Inferior parietal cortex (tissue), 1 donor: Measurements from ENCODE around the gene CD151.

ENCODE experiments used
- DNase-seq: peaks from one replicate; pipeline ENCODE4 v3.0.0-alpha.2; 2016; ENCODE audit errors: extremely low spot score

CD151 gene

DNA sequence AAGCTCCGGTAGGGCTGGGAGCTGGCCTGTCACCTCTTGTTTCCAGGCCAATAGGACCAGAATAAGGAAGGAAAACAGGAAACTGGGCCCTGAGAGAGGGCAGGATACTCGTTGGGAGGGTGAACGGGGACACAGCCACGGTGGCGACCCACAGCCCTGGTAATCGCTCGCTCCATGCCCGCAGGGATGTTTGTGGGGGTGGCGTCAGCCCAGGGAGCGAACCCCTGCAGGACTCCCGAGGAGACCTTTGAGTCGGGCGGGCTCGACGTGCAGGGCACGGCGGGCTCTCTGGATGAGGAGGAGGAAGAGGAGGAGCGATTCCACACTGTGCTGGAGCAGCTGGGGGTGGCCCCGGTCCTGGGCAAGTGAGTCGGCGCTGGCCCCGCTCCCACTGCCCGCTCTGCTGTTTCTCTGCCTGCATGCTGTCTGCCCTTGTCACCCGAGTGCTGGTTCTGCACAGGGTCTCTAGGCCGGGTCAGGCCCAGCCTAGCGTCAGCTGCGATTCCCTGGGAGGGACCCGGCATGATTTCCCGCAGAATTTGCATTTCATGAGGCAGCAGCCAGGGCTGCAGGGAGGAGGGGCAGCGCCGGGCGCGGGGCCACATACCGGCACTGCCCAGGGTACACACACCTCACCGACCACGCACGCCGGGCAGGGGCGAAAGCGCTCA is 3.4 kb upstream of the CD151 start:
- no peak for DNase-seq

DNA sequence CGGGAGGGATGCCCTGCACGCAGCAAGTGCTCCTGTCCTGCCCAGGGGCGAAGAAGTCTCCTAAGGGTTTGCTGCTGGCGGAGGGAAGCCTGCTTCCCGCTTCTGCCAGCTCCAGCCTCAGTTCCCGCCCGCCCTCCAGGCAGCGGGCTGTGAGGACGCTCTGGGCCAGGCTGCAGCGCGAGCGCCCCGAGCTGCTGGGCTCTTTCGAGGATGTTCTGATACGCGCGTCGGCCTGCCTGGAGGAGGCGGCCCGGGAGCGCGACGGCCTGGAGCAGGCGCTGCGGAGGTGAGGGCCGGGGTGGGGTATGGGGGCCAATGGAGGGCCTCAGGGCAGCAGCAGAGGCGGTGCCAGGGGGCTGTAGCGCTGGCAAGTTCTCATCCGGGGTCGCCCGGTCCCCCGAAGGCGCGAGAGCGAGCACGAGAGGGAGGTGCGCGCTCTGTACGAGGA is 2.9 kb upstream of the CD151 start:
- DNase-seq = no peak

DNA sequence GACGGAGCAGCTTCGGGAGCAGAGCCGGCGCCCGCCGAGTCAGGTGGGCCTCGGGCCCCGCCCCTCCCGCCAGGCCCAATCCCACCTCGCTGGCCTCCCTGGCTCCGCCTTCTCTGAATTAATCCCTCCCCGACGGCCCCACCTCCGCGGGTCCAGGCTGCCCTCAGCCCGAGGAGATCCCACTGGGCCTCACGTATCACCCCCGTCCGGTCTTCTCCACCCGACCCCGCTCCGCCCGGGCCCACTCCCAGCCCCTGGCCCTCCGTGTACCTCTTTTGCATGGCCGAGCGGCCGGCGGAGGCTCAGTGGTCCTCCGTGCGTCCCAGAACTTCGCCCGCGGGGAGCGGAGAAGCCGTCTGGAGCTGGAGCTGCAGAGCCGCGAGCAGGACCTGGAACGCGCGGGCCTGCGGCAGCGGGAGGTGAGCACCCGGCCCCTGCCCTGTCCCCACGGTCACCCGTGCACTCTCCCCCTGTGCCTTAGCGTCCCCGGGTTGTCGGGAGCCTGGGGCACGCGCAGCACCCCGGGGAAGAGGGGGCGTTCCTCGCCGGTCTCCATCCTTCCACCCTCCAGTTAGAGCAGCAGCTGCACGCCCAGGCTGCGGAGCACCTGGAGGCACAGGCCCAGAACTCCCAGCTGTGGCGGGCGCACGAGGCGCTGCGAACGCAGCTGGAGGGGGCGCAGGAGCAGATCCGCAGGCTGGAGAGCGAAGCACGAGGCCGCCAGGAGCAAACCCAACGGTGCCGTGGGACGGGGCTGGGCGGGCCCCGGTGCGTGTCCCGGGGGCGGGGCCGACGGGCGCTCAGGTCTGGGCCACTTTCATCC is 2.2 kb upstream of the CD151 start:
- no peak for DNase-seq

DNA sequence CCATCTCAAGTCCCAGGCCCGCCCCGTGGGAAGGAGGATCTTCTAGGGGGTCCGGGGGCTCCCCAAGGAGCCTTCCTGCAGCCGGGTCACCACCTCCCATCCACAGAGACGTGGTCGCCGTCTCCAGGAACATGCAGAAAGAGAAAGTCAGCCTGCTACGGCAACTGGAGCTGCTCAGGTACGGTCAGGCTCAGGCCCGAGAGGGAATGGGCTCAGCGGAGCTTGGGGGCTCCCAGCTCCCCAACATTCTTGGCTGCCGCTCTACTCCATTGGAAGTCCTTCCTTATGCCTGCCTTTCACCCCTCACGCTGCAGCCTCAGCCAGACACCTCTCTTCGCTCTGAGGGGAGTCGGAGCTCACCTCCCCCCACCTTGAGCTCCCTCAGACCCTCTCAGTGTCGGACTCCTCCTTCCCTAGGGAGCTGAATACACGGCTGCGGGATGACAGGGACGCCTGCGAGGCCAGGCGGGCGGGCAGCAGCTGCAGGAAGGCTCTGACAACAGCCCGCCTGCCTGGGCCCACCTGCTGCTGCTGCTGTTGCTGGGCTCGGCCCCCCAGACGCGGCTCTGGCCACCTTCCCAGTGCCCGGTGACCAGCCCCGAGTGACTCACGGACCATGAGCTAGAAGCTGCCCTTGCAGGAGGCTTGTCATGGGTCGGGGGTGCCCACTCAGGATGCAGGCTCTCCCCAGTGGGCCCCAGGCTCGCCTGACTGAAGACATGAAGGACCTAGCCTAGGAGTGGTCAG is 1.5 kb upstream of the CD151 start:
- DNase-seq = no peak

DNA sequence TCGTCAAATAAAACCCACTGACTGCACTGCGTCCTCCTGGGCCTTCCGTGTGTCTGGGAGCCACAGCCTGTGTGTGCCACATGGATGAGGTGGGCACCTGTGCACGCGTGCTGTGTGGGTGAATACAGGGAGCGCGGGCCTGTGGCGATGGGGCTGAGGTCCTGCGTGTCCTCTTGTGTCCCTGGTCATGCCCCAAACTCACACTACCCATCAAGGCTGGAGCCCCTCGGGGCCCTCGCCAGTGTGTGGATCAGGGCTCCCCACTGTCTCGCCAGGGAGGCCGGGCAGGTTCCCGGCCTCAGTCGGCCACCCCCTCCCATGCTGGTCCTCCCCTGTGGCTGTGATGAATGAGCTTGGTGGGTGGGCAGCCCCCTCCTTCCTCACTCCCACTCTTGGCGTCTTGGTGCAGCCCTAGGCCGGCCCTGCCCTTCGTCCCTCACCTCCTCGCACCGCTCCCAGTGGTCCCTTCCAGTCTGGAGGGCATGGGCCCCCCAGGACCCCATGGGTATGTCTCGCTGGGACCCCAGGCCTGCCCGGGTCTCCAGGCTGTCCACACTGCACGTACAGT is 707 bp upstream of the CD151 start:
- no peak for DNase-seq

DNA sequence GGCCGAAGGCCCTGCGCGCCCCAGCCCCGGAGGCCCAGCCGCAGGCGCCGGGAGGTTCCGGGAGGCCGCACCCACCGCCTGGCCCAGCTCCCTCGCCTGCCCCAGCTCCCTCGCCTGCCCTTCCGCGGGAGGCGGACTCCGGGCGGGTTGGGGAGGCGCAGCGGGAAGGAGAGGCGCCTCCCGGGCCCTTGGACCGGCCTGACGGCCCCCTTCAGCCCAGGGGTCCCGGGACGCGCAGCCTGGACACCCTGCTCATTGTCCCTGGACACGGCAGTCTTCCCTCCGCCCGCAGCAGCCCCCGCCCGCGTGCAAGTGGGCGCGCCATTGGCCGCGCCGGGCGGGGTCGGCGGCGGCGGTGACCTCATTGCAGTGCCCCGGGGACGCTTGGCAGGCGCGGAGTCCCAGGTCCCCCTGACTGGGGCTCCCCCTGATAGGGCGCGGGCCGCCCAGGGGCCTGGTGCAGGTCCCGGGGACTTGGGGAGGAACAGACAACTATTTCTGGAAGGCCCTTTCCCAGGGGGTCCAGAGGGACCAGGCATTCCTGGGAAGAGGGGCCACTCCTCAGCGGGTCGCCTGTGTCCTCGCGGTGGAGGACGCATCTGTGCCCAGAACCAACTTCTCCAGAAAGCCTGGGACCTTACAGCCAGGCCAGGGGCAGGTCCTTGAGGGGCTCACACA is 501 bp downstream of the CD151 start:
- no peak for DNase-seq

DNA sequence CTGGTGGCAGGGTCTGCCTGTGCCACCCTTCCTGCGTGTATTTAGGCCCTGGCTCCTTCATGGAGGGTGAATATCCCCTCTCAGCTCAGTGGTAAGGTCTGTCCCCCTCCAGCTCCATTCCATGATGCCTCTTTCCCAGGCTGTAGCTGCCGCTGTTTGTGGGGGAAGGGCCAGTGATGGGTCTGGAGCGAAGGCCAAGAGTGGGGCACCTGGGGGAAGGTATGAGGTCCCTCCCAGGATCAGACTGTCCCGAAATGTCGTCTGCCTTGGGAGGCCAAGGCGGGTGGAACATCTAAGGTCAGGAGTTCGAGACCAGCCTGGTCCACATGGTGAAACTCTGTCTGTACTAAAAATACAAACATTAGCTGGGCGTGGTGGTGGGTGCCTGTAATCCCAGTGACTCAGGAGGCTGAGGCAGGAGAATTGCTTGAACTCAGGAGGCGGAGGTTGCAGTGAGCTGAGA is 1.1 kb downstream of the CD151 start:
- DNase-seq = no peak

GRCh38 chr11:834371-835316 is 1.9 kb downstream of the CD151 start:
- no peak for DNase-seq

- no peak for DNase-seq
Measured at GRCh38 chr11:836274-836673, 3.5 kb downstream of the CD151 start.

DNA sequence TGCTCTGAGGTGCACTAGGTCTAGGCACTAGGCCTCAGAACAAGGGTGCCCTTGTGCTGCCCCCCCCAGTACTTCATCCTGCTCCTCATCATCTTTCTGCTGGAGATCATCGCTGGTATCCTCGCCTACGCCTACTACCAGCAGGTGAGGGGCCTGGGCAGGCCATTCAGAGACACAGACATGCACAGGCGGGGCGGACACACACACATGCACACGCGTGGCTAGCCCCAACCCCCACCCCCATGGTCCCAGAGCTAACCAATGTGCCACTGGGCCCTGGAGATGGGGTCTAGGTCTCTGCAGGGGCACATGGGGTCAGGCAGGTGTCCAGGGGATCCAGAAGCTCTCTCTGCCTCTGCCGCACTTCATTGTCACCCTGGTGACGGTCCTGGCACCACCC is 3.9 kb downstream of the CD151 start:
- DNase-seq = no peak

GRCh38 chr11:837189-837989 is 4.6 kb downstream of the CD151 start:
- DNase-seq = no peak

DNA sequence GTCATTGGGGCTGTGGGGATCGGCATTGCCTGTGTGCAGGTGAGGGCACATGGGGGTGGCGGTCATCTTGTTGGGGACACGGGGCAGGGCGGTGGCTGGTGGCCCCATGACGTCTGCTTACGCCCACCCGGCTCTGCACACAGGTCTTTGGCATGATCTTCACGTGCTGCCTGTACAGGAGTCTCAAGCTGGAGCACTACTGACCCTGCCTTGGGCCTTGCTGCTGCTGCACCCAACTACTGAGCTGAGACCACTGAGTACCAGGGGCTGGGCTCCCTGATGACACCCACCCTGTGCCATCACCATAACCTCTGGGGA is 5.2 kb downstream of the CD151 start:
- no peak for DNase-seq

DNA sequence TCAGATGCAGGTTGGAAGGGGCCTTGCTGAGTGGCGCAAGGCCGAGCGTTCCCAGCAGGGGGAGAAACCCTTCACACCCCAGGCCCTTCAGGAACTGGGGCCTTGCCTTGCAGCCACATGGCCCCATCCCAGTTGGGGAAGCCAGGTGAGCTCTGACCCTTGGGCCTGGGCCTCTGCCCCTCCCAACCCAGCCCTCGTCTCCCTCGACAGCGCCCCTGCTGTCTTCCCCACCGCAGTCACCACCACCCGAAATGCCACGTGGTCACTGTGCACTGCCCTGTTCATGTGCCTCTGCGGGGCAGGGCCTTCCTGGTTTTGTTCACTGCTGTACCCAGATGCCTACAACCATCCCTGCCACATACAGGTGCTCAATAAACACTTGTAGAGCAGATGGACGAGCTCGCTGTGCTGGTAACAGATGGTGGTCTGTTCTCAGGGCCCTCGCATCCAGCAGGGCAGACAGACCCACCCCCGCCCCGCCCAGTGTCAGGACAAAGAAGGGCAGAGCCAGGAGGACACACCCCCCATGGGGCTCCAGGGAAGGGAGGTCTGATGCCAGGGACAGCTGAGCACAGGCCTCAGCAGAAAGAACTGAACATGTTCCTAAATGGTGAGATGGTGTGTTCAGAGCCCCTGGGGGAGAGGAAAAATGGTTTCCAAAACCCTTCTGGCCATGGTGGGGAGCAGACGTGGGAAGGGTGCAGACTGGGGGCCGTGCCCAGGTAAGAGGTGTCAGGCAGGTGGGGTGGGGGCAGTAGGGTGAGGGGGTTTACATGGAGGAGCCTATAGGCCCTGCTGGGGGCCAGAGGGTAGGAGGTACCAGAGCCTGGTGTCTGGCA is 5.9 kb downstream of the CD151 start:
- DNase-seq = no peak

GRCh38 chr11:839280-839623 is 6.5 kb downstream of the CD151 start:
- no peak for DNase-seq

DNA sequence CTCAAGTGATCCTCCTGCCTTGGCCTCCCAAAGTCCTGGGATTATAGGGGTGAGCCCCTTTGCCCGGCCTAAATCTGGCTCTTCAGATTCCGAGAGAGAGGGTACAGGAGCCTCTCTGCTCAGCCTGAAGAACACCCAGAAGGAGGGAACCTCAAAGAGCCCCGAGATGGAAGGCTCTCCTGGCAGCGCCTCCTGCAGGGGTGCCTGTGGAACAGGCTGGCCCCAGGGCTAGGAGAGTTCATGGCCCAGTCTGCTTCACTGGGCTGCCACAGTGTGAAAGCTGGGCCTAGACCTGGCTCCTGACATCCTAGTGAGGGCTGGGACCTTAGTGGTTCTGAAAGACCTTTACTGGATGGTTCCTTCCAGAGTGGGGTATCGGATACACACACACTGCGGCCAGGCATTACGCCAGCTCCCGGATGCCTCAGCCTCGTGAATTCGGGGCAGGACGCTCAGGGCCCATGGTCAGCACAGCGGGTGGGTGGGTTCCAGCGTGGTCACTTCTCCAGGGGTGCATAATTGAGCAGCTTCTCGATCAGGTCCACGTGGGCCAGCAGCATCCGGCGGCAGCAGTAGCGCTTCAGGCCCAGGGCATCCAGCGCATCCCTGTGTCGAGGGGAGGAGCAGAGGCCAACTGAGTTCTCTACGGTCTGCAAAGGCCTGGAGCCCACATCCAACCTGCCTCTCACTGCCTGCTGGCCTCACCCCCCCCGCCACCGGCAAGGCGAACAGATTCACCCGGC is 7.3 kb downstream of the CD151 start:
- DNase-seq = no peak

DNA sequence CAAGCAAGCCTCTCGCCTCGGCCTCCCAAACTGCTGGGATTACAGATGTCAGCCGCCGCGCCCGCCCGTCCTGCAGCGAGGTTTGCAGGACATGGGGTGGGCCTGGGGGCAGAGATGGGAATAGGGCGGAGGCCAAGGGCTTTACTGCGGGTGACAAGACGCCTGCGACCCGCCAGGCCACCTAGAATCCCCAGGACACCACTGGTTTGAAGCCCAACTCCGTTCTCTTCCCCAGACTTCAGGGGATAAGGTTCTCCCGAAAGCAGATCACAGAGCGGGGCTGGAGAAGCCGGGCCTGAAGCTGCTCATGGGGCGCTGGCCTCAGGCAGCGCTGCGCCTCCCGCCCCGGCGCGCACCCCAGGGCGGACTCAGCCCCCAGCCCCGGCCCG is 9.2 kb downstream of the CD151 start:
- DNase-seq = no peak

DNA sequence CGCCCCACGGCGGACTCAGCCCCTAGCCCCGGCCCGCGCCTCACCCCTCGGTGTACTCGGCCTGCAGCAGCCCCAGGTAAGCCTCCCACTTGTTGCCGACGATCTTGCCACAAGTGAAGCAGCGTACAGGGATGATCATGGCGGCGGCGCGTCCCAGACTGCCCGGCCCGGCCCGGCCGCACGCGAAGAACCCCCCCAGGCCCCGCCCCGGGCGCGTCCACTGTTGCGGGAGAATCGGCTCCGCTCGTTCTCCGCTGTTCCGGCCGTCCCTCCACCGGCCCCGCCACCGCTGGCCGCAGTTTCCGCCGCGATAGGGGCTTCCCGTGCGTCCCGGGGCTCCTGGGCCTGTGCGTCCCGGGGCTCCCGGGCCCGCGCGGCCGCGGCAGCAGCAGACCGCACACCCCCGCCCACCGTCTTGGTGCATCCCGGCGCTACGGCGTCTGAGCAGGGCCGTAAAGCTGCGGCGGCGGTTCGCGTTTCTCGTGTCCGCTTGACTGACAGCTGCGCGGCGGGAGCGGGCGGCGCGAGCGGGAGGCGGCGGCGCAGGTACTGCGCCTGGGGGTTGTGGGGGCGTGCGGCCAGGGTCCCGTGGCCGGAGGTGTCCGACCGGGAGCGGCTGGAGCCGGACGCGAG is 9.7 kb downstream of the CD151 start, which contains the start of the genes POLR2L and TSPAN4:
TSS of gene POLR2L (minus strand) at position 160 of the 633 bp plus-strand sequence. CDS start at position 139, 21 bp downstream.
TSS of gene TSPAN4 (plus strand) at position 483 of the 633 bp plus-strand sequence. CDS start 7,453 bp downstream, outside the sequence.
- peak; percentile 80 for DNase-seq
